GM23338 (cell line): ENCODE results near the gene DHDDS. TPM values are rescaled to one million over a fixed set of nuclear protein-coding genes. Genes with fewer than 3 reads are reported as not detected.

Source experiments
- ATAC-seq: fragments of 200-7000 bp; cut with Tn5 transposase; 3 replicates; pipeline ENCODE4 v1.9.1; 2020
- DNase-seq: peaks from one replicate; pipeline ENCODE4 v3.0.0-alpha.2; 2015; ENCODE audit warnings: low spot score
- H2AFZ ChIP-seq: fragments of 200-600 bp; sonication (generic); 2 replicates; pipeline ENCODE4 v1.8.0; 2016; ENCODE audit warnings: antibody characterized with exemption, mild to moderate bottlenecking, moderate library complexity
- H3F3A ChIP-seq: fragments of 200-600 bp; sonication (generic); replicated peaks from 2 replicates; pipeline ENCODE4 v1.8.0; 2017; ENCODE audit warnings: antibody characterized with exemption, mixed run types, low read depth
- H3K27ac ChIP-seq: fragments of 200-600 bp; sonication (generic); 2 replicates; pipeline ENCODE4 v1.6.1; 2016; ENCODE audit warnings: low read depth
- H3K27me3 ChIP-seq: fragments of 200-600 bp; sonication (generic); 2 replicates; pipeline ENCODE4 v1.8.0; 2016; ENCODE audit warnings: mild to moderate bottlenecking, mixed run types, moderate library complexity; ENCODE audit not compliant: insufficient read depth
- H3K36me3 ChIP-seq: fragments of 200-600 bp; sonication (generic); 2 replicates; pipeline ENCODE4 v1.8.0; 2016; ENCODE audit warnings: mild to moderate bottlenecking; ENCODE audit not compliant: insufficient read depth
- H3K4me1 ChIP-seq: fragments of 200-600 bp; sonication (generic); 2 replicates; pipeline ENCODE4 v1.8.0; 2016; ENCODE audit warnings: mild to moderate bottlenecking, moderate library complexity; ENCODE audit not compliant: insufficient read depth
- H3K4me2 ChIP-seq: fragments of 200-600 bp; sonication (generic); 2 replicates; pipeline ENCODE4 v1.7.1; 2017; ENCODE audit warnings: mixed run types
- H3K4me3 ChIP-seq: fragments of 200-600 bp; sonication (generic); 2 replicates; pipeline ENCODE4 v1.6.1; 2016; ENCODE audit warnings: mixed run types
- H3K79me2 ChIP-seq: fragments of 200-600 bp; sonication (generic); replicated peaks from 2 replicates; pipeline ENCODE4 v1.8.0; 2017; ENCODE audit warnings: mild to moderate bottlenecking; ENCODE audit not compliant: insufficient read depth
- H3K9me2 ChIP-seq: fragments of 200-600 bp; sonication (generic); 2 replicates; pipeline ENCODE4 v1.8.0; 2017; ENCODE audit not compliant: insufficient read depth
- H4K20me1 ChIP-seq: fragments of 200-600 bp; sonication (generic); replicated peaks from 2 replicates; pipeline ENCODE4 v1.8.0; 2017; ENCODE audit warnings: mild to moderate bottlenecking; ENCODE audit not compliant: insufficient read depth
- H3K27ac Mint-ChIP-seq: 2 replicates; pipeline ENCODE4 v1.8.0; 2020; ENCODE audit warnings: inconsistent platforms, mild to moderate bottlenecking, moderate library complexity, mixed read lengths
- H3K27me3 Mint-ChIP-seq: 3 replicates; pipeline ENCODE4 v1.8.0; 2022; ENCODE audit warnings: low read depth, mild to moderate bottlenecking, moderate library complexity, mixed read lengths, inconsistent platforms; ENCODE audit not compliant: insufficient read depth, poor library complexity
- H3K36me3 Mint-ChIP-seq: 3 replicates; pipeline ENCODE4 v1.8.0; 2021; ENCODE audit warnings: low read depth, mild to moderate bottlenecking, inconsistent platforms, moderate library complexity, mixed read lengths
- H3K4me1 Mint-ChIP-seq: 3 replicates; pipeline ENCODE4 v1.8.0; 2020; ENCODE audit warnings: mild to moderate bottlenecking, inconsistent platforms, mixed read lengths
- H3K4me3 Mint-ChIP-seq: 3 replicates; pipeline ENCODE4 v1.8.0; 2021; ENCODE audit warnings: moderate library complexity, mild to moderate bottlenecking, inconsistent platforms, mixed read lengths
- H3K9me3 Mint-ChIP-seq: 3 replicates; pipeline ENCODE4 v1.8.0; 2020; ENCODE audit warnings: moderate library complexity, mild to moderate bottlenecking, inconsistent platforms, mixed read lengths
- CREB1 ChIP-seq: fragments of 250-450 bp; sonication (Bioruptor Pico); IDR thresholded peaks from 2 replicates; pipeline ENCODE4 v1.5.0; 2020; ENCODE audit warnings: low read depth, mild to moderate bottlenecking, moderate library complexity
- EZH2 ChIP-seq: fragments of 200-600 bp; sonication (generic); IDR thresholded peaks from one replicate; pipeline ENCODE4 v1.8.0; 2017; ENCODE audit warnings: antibody characterized with exemption, mild to moderate bottlenecking, low read depth; ENCODE audit not compliant: unreplicated experiment
- EZH2phosphoT487 ChIP-seq: fragments of 200-600 bp; sonication (generic); IDR thresholded peaks from one replicate; pipeline ENCODE4 v1.8.1; 2018; ENCODE audit warnings: antibody characterized with exemption; ENCODE audit not compliant: unreplicated experiment
- JUNB ChIP-seq: IDR thresholded peaks from one replicate; pipeline ENCODE4 v1.6.1; 2016; ENCODE audit warnings: antibody characterized with exemption; ENCODE audit not compliant: unreplicated experiment
- NANOG ChIP-seq: IDR thresholded peaks from 2 replicates; pipeline ENCODE4 v1.6.1; 2016; ENCODE audit warnings: antibody characterized with exemption, borderline replicate concordance
- POLR2AphosphoS5 ChIP-seq: IDR thresholded peaks from 2 replicates; pipeline ENCODE4 v1.6.1; 2016; ENCODE audit warnings: antibody characterized with exemption, low read depth
- STAT1 ChIP-seq: IDR thresholded peaks from one replicate; pipeline ENCODE4 v1.6.1; 2016; ENCODE audit warnings: antibody characterized with exemption; ENCODE audit not compliant: unreplicated experiment
- ZNF114 ChIP-seq: fragments of 250-450 bp; sonication (Bioruptor Pico); IDR thresholded peaks from 2 replicates; pipeline ENCODE4 v1.5.0; 2020; ENCODE audit warnings: mild to moderate bottlenecking, moderate library complexity
- ZNF331 ChIP-seq: fragments of 250-450 bp; sonication (Bioruptor Pico); IDR thresholded peaks from 2 replicates; pipeline ENCODE4 v1.5.0; 2020; ENCODE audit warnings: low read depth, mild to moderate bottlenecking, moderate library complexity
- ZNF462 ChIP-seq: fragments of 250-450 bp; sonication (Bioruptor Pico); IDR thresholded peaks from 2 replicates; pipeline ENCODE4 v1.5.0; 2020; ENCODE audit warnings: mild to moderate bottlenecking, moderate library complexity
- polyA plus RNA-seq: library from polyadenylated mRNA; unstranded; fragments of >200 nt; fragmentation: Nextera tagmentation; extraction: Ambion mirVana; gene quantifications from 2 replicates; pipeline ENCODE4 v1.2.1, GENCODE V29; 2016
- total RNA-seq: library from RNA; depleted of rRNA; stranded (reverse); fragments of >200 nt; shearing (Covaris generic); gene quantifications from 2 replicates; pipeline ENCODE4 v1.2.3, GENCODE V29; 2014; rRNA removed
- TF ChIP-seq, protein P1 (sequence below): IDR thresholded peaks from 2 replicates; pipeline ENCODE4 v1.6.1; 2016; ENCODE audit warnings: antibody characterized with exemption

The DHDDS gene
- total and polyA plus RNA-seq, 2 experiments from 2014 or later = 32.6 to 49.5 TPM

DNA sequence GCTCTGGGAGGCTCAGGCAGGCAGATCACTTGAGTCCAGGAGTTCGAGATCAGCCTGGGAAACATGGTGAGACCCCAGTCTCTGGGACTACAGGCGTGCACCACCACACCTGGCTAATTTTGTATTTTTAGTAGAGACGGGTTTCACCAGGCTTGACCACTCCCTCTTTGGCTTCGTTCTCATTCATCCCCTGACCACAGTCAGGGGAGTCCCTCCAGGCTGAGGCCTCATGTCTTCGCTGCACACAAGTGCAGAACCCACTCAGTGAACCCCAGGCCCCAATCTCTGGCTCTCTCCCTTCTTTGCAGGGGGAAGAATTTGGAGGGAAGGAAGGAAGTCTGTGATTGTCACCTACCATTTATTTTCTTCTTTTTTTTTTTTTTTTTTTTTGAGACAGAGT, 88.2 kb downstream of the DHDDS start:
- TF ChIP-seq EZH2 (no peak), EZH2phosphoT487 (no peak), NANOG (no peak), ZNF462 (CRISPR knock-in tag) (no peak), JUNB (no peak), CREB1 (CRISPR knock-in tag) (no peak), POLR2AphosphoS5 (no peak), ZNF331 (CRISPR knock-in tag) (no peak), ZNF114 (no peak), STAT1 (no peak)
- TF ChIP-seq, protein P1, sequence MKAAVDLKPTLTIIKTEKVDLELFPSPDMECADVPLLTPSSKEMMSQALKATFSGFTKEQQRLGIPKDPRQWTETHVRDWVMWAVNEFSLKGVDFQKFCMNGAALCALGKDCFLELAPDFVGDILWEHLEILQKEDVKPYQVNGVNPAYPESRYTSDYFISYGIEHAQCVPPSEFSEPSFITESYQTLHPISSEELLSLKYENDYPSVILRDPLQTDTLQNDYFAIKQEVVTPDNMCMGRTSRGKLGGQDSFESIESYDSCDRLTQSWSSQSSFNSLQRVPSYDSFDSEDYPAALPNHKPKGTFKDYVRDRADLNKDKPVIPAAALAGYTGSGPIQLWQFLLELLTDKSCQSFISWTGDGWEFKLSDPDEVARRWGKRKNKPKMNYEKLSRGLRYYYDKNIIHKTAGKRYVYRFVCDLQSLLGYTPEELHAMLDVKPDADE = no peak
- Mint-ChIP-seq H3K36me3 (no peaks in the 10 kb centered on the region), H3K9me3 (no peaks in the 10 kb centered on the region; the same call in 2 of the 3 replicates), H3K4me3 (no peak overlapping the region), H3K27ac (no peak overlapping the region), H3K27me3 (peaks cover 11% of the 10 kb centered on the region), H3K4me1 (peaks cover 9% of the 10 kb centered on the region)
- Histone ChIP-seq H3K27me3 (no peaks in the 10 kb centered on the region), H3K4me1 (peaks cover 8% of the 10 kb centered on the region), H2AFZ (no peak overlapping the region), H3K36me3 (no peaks in the 10 kb centered on the region), H3K4me2 (no peak overlapping the region), H4K20me1 (no peaks in the 10 kb centered on the region), H3K27ac (no peak overlapping the region), H3K79me2 (no peaks in the 10 kb centered on the region), H3K4me3 (no peak overlapping the region), H3K9me2 (no peaks in the 10 kb centered on the region), H3F3A (no peaks in the 10 kb centered on the region)
- ATAC-seq (no peak), DNase-seq (no peak)

Other genes with a start within 250 kb of the DHDDS start
- gene CATSPER4, start 241.7 kb upstream of the DHDDS start, total RNA-seq = not detected in 2 replicates
- gene CATSPER4, start 241.7 kb upstream of the DHDDS start, polyA plus RNA-seq = 0.31 and 0.35 TPM in 2 replicates
- gene CEP85, start 198.1 kb upstream of the DHDDS start, total RNA-seq = 26.1 and 36.8 TPM in 2 replicates
- 11.6 and 12.8 TPM in 2 replicates for gene CEP85, start 198.1 kb upstream of the DHDDS start, polyA plus RNA-seq
- 28.9 and 30.9 TPM in 2 replicates for gene SH3BGRL3, start 152.2 kb upstream of the DHDDS start, total RNA-seq
- gene SH3BGRL3, start 152.2 kb upstream of the DHDDS start, polyA plus RNA-seq = 370 and 378 TPM in 2 replicates
- 8.0 and 9.4 TPM in 2 replicates for gene UBXN11, start 125.7 kb upstream of the DHDDS start, total RNA-seq
- gene UBXN11, start 125.7 kb upstream of the DHDDS start, polyA plus RNA-seq = 7.3 and 8.3 TPM in 2 replicates
- gene CD52, start 114.4 kb upstream of the DHDDS start, total RNA-seq = not detected in 2 replicates
- 7.3 and 9.6 TPM in 2 replicates for gene CD52, start 114.4 kb upstream of the DHDDS start, polyA plus RNA-seq
- 10.0 and 18.4 TPM in 2 replicates for gene CRYBG2, start 78.2 kb upstream of the DHDDS start, total RNA-seq
- gene CRYBG2, start 78.2 kb upstream of the DHDDS start, polyA plus RNA-seq = 17.6 and 19.4 TPM in 2 replicates
- not detected in 2 replicates for gene ZNF683, start 59.6 kb upstream of the DHDDS start, total RNA-seq
- gene ZNF683, start 59.6 kb upstream of the DHDDS start, polyA plus RNA-seq = not detected in 2 replicates
- 1,538 and 1,571 TPM in 2 replicates for gene LIN28A, start 21.5 kb upstream of the DHDDS start, total RNA-seq
- gene LIN28A, start 21.5 kb upstream of the DHDDS start, polyA plus RNA-seq = 604 and 648 TPM in 2 replicates
- gene HMGN2, start 40.1 kb downstream of the DHDDS start, total RNA-seq = 330 and 377 TPM in 2 replicates
- gene HMGN2, start 40.1 kb downstream of the DHDDS start, polyA plus RNA-seq = 1,101 and 1,122 TPM in 2 replicates
- 68.6 and 84.2 TPM in 2 replicates for gene RPS6KA1, start 97.4 kb downstream of the DHDDS start, total RNA-seq
- 28.3 and 30.5 TPM in 2 replicates for gene RPS6KA1, start 97.4 kb downstream of the DHDDS start, polyA plus RNA-seq